Peyer's patch (tissue), 4 donors: Measurements from ENCODE around the gene SPATA3. TPM values are rescaled to one million over a fixed set of nuclear protein-coding genes. Genes with fewer than 3 reads are reported as not detected.

Experiments
- DNase-seq, 3 donors: peaks; one replicate each; pipeline ENCODE4 v3.0.0-alpha.2; 2017 to 2019
- H3K27ac ChIP-seq, 4 donors: fragments of 200-600 bp; sonication (generic); one replicate each; pipeline ENCODE4 v1.5.1; 2016 to 2019
- H3K27me3 ChIP-seq, 2 donors: fragments of 200-600 bp; sonication (generic); one replicate each; pipeline ENCODE4 v1.5.1; 2019
- H3K36me3 ChIP-seq, 3 donors: fragments of 200-600 bp; sonication (generic); one replicate each; pipeline ENCODE4 v1.5.1; 2016 to 2019
- H3K4me1 ChIP-seq, 4 donors: fragments of 200-600 bp; sonication (generic); one replicate each; pipeline ENCODE4 v1.5.1; 2016 to 2019
- H3K4me3 ChIP-seq, 4 donors: fragments of 200-600 bp; sonication (generic); 1 replicate in 3 of 4; 2 replicates in 1 of 4; pipeline ENCODE4 v1.5.1; 2016 to 2019; ENCODE audit warnings: mild to moderate bottlenecking in 1 of 4
- H3K9me3 ChIP-seq, 4 donors: fragments of 200-600 bp; sonication (generic); one replicate each; pipeline ENCODE4 v1.5.1; 2016 to 2019; ENCODE audit warnings: mild to moderate bottlenecking in 1 of 4
- POLR2A ChIP-seq, 2 donors: fragments of 450-650 bp; IDR thresholded peaks; one replicate each; pipeline ENCODE4 v1.5.1; 2017; ENCODE audit warnings: antibody characterized with exemption in 2 of 2, mild to moderate bottlenecking in 2 of 2, moderate library complexity in 2 of 2
- total RNA-seq, 4 donors: library from RNA; depleted of rRNA; stranded (reverse); fragments of >200 nt; gene quantifications; one replicate each; pipeline ENCODE4 v1.1.0, GENCODE V29; 2016
- TF ChIP-seq, protein P1 (sequence below), 6 experiments: fragments of 450-650 bp in 4 of 6; fragments of 200-600 bp in 2 of 6; sonication (generic) in 1 of 6; IDR thresholded peaks; one replicate each; pipeline ENCODE4 v1.5.1; 2017 to 2019; ENCODE audit warnings: antibody characterized with exemption in 6 of 6, mild to moderate bottlenecking in 3 of 6, moderate library complexity in 1 of 6

SPATA3 gene
- total RNA-seq, 4 donors from 2014 or later, result not detected

DNA sequence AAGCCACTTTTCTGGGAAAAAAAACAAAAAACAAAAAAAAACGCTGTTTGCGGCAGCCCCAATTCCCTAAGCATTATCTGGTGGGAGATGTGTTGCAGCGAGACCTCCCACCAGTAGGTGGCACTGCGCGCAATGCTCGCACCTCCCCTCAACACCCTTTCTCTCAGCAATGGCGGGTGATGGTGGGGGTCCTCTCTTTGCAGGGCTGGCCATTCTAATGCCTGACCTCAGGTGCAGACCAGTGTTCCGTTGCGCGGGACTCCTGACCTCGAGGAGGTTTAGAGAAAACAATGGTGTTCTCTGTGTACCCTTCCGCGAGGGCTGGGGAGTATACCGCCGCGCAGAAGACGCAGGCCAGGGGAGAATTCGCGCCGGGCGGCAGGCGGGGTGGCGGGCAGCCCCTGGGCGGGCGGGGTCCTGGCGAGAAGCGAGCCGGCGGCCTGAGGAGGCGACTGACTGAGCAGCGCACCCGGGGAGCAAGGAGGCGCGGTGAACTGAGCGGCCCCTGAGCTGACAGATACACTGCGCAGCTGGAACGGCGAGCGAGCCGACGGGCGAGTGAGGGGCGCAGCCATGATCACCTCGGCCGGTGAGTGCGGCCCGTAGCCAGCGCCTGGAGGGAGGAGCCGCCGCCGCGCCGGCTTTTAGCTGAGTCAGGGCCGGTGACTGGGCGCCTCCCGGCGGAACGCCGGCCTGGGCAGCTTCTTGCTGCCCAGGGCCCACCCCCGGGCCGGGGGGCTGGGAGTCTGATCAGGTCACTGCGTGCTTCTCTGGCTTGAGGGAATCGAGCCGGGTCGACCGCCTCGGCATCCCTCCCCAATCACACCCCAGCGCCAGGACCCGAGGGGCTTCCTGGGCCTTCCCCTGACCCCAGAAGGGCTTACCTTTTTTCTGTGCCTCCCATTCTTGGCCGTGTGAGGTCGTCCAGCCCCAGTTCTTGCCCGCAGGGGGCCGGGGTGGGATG, 60.8 kb downstream of the SPATA3 start, which contains the start of gene PSMD1:
Gene PSMD1, plus strand, starts transcription at position 415 of the 964 bp plus-strand sequence. Its CDS starts 159 bp downstream, at position 574.
- Histone ChIP-seq H3K27me3 (no peaks in the 10 kb centered on the region), H3K4me1 (peaks cover 0 to 41% (median 3%) of the 10 kb centered on the region in 4 donors), H3K27ac (peak within 1 kb of the TSS; percentile 88 to 95 (median 92)), H3K4me3 (peak within 1 kb of the TSS; percentile 66 to 99 (median 95)), H3K36me3 (peaks cover 0 to 6% (median 0%) of the 10 kb centered on the region in 3 donors), H3K9me3 (no peaks in the 10 kb centered on the region)
- TF ChIP-seq, protein P1, sequence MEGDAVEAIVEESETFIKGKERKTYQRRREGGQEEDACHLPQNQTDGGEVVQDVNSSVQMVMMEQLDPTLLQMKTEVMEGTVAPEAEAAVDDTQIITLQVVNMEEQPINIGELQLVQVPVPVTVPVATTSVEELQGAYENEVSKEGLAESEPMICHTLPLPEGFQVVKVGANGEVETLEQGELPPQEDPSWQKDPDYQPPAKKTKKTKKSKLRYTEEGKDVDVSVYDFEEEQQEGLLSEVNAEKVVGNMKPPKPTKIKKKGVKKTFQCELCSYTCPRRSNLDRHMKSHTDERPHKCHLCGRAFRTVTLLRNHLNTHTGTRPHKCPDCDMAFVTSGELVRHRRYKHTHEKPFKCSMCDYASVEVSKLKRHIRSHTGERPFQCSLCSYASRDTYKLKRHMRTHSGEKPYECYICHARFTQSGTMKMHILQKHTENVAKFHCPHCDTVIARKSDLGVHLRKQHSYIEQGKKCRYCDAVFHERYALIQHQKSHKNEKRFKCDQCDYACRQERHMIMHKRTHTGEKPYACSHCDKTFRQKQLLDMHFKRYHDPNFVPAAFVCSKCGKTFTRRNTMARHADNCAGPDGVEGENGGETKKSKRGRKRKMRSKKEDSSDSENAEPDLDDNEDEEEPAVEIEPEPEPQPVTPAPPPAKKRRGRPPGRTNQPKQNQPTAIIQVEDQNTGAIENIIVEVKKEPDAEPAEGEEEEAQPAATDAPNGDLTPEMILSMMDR (IDR thresholded peaks at IDR 0.05), result peak; percentile 92 to 97 (median 95)
- peak in 1 of 2 donors; percentile 47 for TF ChIP-seq POLR2A (IDR thresholded peaks at IDR 0.05)
- peak; percentile 87 to 96 (median 93) for DNase-seq

DNA sequence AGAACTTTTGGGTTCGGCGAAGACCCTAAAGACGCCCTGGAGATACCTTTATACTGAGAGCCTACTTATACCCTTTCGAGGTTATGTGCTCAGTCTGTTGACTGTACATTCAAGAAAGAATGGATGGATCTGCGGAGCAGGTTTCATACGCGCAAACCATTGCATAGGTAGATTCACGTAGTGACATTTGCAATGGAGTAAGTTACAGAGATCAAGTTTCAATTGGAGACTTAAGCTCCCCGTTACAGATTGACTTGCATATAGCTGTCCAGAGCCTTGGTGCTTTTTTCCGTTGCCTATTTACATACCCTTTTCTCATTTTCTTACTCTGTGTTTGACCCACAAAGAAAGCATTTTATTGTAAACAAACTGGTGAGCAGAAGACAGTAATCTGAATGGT, 61.7 kb downstream of the SPATA3 start:
- H3K36me3 ChIP-seq, result peaks cover 0 to 12% (median 0%) of the 10 kb centered on the region in 3 donors
- TF ChIP-seq, protein P1 (IDR thresholded peaks at IDR 0.05), result no peak
- no peak for TF ChIP-seq POLR2A (IDR thresholded peaks at IDR 0.05)
- DNase-seq, result no peak
- peak overlapping the region in 3 of 4 donors; percentile 88 to 95 (median 94) for H3K27ac ChIP-seq
- H3K4me3 ChIP-seq, result peak overlapping the region; percentile 66 to 99 (median 95)
- H3K27me3 ChIP-seq, result no peaks in the 10 kb centered on the region
- H3K9me3 ChIP-seq, result no peaks in the 10 kb centered on the region
- H3K4me1 ChIP-seq, result peaks cover 0 to 33% (median 1%) of the 10 kb centered on the region in 4 donors

Other genes starting within 250 kb of the SPATA3 start
- 100 to 1,000 TPM in 3 of 4 donors, 10 to 100 TPM in 1; 69.3 to 710 (median 610) TPM for gene ITM2C, start 131.2 kb upstream of the SPATA3 start, total RNA-seq
- gene GPR55, start 70.9 kb upstream of the SPATA3 start, total RNA-seq, result 1 to 10 TPM; 1.0 to 4.7 (median 3.2) TPM
- gene C2orf72, start 41.4 kb downstream of the SPATA3 start, total RNA-seq, result 10 to 100 TPM in 3 of 4 donors, 1 to 10 TPM in 1; 9.9 to 46.2 (median 31.8) TPM
- gene PSMD1, start 60.7 kb downstream of the SPATA3 start, total RNA-seq, result 100 to 1,000 TPM in 3 of 4 donors, 10 to 100 TPM in 1; 89.1 to 116 (median 111) TPM
- 1 to 10 TPM in 1 of 4 donors, under 1 TPM in 1, not detected in 2; 0.40 to 2.2 TPM for gene HTR2B, start 128.9 kb downstream of the SPATA3 start, total RNA-seq
- 10 to 100 TPM in 3 of 4 donors, 1 to 10 TPM in 1; 3.3 to 15.7 (median 10.5) TPM for gene ARMC9, start 202.5 kb downstream of the SPATA3 start, total RNA-seq